Measurements from ENCODE around the gene HIPK2. TPM values are rescaled to one million over a fixed set of nuclear protein-coding genes. Genes with fewer than 3 reads are reported as not detected.

Gene HIPK2
- total and polyA plus RNA-seq, 2 of the 4 experiments (the other 2 are of a cell fraction): 22.0 to 27.1 TPM

- Histone ChIP-seq H2BK15ac (ENCODE audit: low read depth, low read length) (peak overlapping the region; percentile 22; the same call in 1 of the 3 replicates), H3K9me3 (ENCODE audit: control insufficient read depth, insufficient read depth, low read length) (no peaks in the 10 kb centered on the region), H3K56ac (ENCODE audit: extremely low read depth, insufficient read depth, low read length) (no peak overlapping the region), H3K9ac (ENCODE audit: low read depth, low read length) (no peak overlapping the region), H4K20me1 (ENCODE audit: insufficient read depth, low read length) (peaks cover 95% of the 10 kb centered on the region), H3K36me3 (ENCODE audit: control insufficient read depth, insufficient read depth, low read length) (peaks cover 20% of the 10 kb centered on the region), H4K5ac (ENCODE audit: low read depth, low read length) (no peak overlapping the region), H2BK20ac (ENCODE audit: low read depth, low read length) (peak overlapping the region; percentile 59; the same call in 1 of the 2 replicates), H3K4me2 (ENCODE audit: low read depth, low read length) (no peak overlapping the region; the same call in 1 of the 2 replicates), H3K18ac (ENCODE audit: low read depth, low read length) (no peak overlapping the region; the same call in 1 of the 2 replicates), H2BK120ac (ENCODE audit: low read depth, low read length) (peak overlapping the region; percentile 63), H2AK5ac (ENCODE audit: low read depth, low read length) (peak overlapping the region; percentile 24; the same call in 1 of the 2 replicates), H3K14ac (replicated peaks; ENCODE audit: low read depth, low read length) (peak overlapping the region; percentile 48; the same call in 1 of the 2 replicates), H2BK5ac (ENCODE audit: low read depth, low read length, poor library complexity, severe bottlenecking) (peak overlapping the region; percentile 24), H3K79me1 (ENCODE audit: low read depth in 1 of 2, low read length in 2 of 2) (peaks cover 27 to 89% of the 10 kb centered on the region in 2 experiments), H4K91ac (ENCODE audit: insufficient read depth, low read depth, low read length) (peak overlapping the region; percentile 7; the same call in 1 of the 2 replicates), H3K27ac (ENCODE audit: insufficient read depth, low read length) (no peak overlapping the region; the same call in 1 of the 2 replicates), H2AK9ac (replicated peaks; ENCODE audit: low read depth, low read length, poor library complexity) (no peak overlapping the region), H3K23ac (ENCODE audit: low read depth, low read length) (no peak overlapping the region; the same call in 1 of the 2 replicates), H3K4me1 (ENCODE audit: control insufficient read depth, insufficient read depth, low read length) (peaks cover 47% of the 10 kb centered on the region), H3K9me1 (ENCODE audit: insufficient read depth, low read length) (peaks cover 58% of the 10 kb centered on the region), H3K4me3 (ENCODE audit: insufficient read depth, low read depth, low read length) (no peak overlapping the region), H4K8ac (ENCODE audit: low read depth in 2 of 2, low read length in 2 of 2) (peak overlapping the region in 1 of 2 experiments; percentile 15; a peak in 1 of 4 replicates), H3K4ac (ENCODE audit: low read depth, low read length) (peak overlapping the region; percentile 53; the same call in 1 of the 2 replicates), H2AFZ (replicated peaks; ENCODE audit: low read length, poor library complexity) (no peak overlapping the region), H3K27me3 (ENCODE audit: control insufficient read depth, insufficient read depth, low read length) (no peaks in the 10 kb centered on the region)
- ATAC-seq (ENCODE audit: low read depth) (peak; percentile 42), DNase-seq (peak; percentile 96)
- CTCF ChIA-PET: no interaction called here
- TF ChIP-seq MXI1 (IDR thresholded peaks at IDR 0.05; ENCODE audit: borderline replicate concordance, low read depth, low read length) (no peak), MAFK (IDR thresholded peaks at IDR 0.05; ENCODE audit: low read depth, low read length) (peak; percentile 75), POLR2A (IDR thresholded peaks at IDR 0.05; ENCODE audit: low read depth, low read length) (0 out of 2 replicates have a peak, but pooled peaks have one; percentile 19), CTCF (conservative IDR thresholded peaks at IDR 0.05; ENCODE audit: low read depth, low read length) (no peak), RAD21 (IDR thresholded peaks at IDR 0.05; ENCODE audit: low read length) (no peak), FOS (IDR thresholded peaks at IDR 0.05; ENCODE audit: low read depth, low read length) (peak; percentile 55; the same call in 1 of the 2 replicates), MAZ (IDR thresholded peaks at IDR 0.05; ENCODE audit: borderline replicate concordance, low read depth, low read length) (0 out of 2 replicates have a peak, but pooled peaks have one; percentile 13), RCOR1 (IDR thresholded peaks at IDR 0.05; ENCODE audit: insufficient replicate concordance, low read length) (no peak), CEBPB (IDR thresholded peaks at IDR 0.05; ENCODE audit: low read depth, low read length) (peak; percentile 14; the same call in 1 of the 2 replicates), BHLHE40 (IDR thresholded peaks at IDR 0.05; ENCODE audit: low read depth, low read length) (no peak), SMC3 (IDR thresholded peaks at IDR 0.05; ENCODE audit: low read depth, low read length) (peak; percentile 15; the same call in 1 of the 2 replicates), RFX5 (IDR thresholded peaks at IDR 0.05; ENCODE audit: low read depth, low read length) (no peak)
- no TSS peak for BruUV-seq (replicated peaks)
- intact Hi-C loops (cut with micrococcal nuclease): loop anchor here (5.0 kb wide), 2 partner anchors 38 to 52 kb away; no protein-coding TSS in a partner anchor
- no CpG with 5 or more reads among the region's 2 CpGs for WGBS, 2 experiments (ENCODE audit: extremely low coverage in 2 of 2, insufficient read length in 1 of 2)
- dilution Hi-C loops (cut with HindIII; ENCODE audit: low sequenced_read_pairs, unreplicated experiment): no loop called here
- POLR2A ChIA-PET (ENCODE audit: unreplicated experiment): no interaction called here
- in situ Hi-C loops (cut with MboI; ENCODE audit: low sequenced_read_pairs): no loop called here
Observed at GRCh38 chr7:139734395-139734794, 43.4 kb downstream of the HIPK2 start.

All from IMR-90 (cell line).